LNCAP (cell line): ENCODE data around the gene CDH4.

Source experiments
- CTCF ChIP-seq: fragments of 450-650 bp; IDR thresholded peaks from 2 replicates; pipeline ENCODE4 v1.5.1; 2017; ENCODE audit warnings: mild to moderate bottlenecking

The CDH4 gene

GRCh38 chr20:61236713-61237112, 15.3 kb upstream of the CDH4 start:
- TF ChIP-seq CTCF, result no peak

GRCh38 chr20:61238813-61239212, 13.2 kb upstream of the CDH4 start:
- TF ChIP-seq CTCF, result no peak

GRCh38 chr20:61240814-61241213, 11.2 kb upstream of the CDH4 start:
- no peak for TF ChIP-seq CTCF

GRCh38 chr20:61244213-61244612, 7.8 kb upstream of the CDH4 start:
- TF ChIP-seq CTCF, result no peak

DNA sequence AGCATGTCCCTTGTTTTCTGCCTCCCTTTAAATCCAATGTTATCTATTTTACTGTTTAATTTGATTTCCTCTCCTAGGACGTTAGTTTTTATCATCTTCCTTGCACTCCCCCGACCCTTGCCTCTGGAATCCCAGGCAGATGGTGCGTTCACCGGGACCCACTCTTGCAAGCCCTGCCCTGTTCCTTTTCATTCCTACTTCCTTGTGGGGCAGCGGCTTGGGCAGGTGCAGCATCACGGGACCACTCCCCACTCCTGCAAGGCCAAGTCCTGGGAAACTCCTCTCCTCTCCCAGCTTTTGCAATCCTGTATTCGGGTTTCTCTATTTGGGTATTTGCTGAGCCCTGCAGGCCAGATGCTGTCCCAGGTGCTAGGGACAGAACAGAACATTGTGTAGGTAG, 5.8 kb upstream of the CDH4 start:
- TF ChIP-seq CTCF, result no peak

- TF ChIP-seq CTCF, result no peak
Measured at GRCh38 chr20:61249626-61250025, 2.4 kb upstream of the CDH4 start.

DNA sequence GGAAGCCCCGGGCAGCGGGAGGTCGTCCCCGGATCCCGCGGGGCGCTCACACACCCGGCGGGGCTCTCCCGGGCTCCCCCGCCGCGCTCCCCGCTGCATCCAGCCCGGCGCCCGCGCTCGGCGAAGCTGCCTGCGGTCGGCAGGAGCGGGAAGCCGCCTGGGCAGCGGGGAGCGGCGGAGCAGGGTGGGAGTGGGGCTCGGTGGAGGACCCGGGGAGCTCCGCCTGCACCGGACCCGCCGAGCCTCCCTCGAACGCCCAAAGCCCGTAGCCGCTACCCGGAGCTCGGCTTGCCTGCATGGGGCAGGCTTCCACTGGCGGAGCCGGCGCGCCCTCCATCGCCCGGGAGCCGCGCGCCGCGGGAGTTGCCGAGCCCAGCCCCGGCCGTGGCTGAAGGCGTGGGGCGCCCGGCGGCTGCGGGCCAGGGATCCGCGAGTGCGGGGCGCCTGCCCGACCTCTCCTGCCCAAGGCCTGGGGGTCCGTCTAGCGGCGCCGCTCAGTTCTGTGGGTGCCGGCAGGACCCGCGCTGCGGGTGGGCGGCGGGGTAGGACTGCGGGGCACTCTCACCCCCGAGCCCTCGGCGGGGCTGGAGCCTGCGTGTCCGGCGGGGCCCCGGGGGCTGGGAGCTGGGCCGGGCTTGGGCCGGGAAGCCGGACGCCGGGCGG, 671 bp downstream of the CDH4 start:
- TF ChIP-seq CTCF, result no peak

DNA sequence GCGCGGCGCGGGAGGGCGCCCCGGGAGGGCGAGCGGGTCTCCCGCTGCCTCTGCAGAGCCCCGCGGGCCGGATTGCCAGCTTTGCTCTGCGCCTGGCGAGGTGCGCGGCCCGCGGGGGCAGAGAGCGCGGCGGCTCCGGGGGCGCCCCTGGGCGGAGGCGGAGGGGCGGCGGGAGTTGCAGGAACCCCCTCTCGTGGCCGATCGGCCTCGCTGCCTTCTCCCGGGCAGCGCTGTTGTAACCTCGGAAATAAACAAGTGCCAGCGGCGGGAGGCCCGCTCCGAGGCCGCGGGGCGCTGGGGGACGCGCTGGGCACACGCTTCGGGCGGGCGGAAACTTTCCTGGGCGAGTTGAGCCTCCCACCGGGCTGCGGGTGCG, 1.2 kb downstream of the CDH4 start:
- no peak for TF ChIP-seq CTCF
